RKO (cell line): ENCODE results near the gene DHX35.

Source experiments
- DNase-seq: peaks from one replicate; pipeline ENCODE4 v3.0.0-alpha.2; 2016; ENCODE audit warnings: low spot score

DHX35 gene, protein sequence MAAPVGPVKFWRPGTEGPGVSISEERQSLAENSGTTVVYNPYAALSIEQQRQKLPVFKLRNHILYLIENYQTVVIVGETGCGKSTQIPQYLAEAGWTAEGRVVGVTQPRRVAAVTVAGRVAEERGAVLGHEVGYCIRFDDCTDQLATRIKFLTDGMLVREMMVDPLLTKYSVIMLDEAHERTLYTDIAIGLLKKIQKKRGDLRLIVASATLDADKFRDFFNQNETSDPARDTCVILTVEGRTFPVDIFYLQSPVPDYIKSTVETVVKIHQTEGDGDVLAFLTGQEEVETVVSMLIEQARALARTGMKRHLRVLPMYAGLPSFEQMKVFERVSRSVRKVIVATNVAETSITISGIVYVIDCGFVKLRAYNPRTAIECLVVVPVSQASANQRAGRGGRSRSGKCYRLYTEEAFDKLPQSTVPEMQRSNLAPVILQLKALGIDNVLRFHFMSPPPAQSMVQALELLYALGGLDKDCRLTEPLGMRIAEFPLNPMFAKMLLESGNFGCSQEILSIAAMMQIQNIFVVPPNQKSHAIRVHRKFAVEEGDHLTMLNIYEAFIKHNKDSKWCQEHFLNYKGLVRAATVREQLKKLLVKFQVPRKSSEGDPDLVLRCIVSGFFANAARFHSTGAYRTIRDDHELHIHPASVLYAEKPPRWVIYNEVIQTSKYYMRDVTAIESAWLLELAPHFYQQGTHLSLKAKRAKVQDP

DNA sequence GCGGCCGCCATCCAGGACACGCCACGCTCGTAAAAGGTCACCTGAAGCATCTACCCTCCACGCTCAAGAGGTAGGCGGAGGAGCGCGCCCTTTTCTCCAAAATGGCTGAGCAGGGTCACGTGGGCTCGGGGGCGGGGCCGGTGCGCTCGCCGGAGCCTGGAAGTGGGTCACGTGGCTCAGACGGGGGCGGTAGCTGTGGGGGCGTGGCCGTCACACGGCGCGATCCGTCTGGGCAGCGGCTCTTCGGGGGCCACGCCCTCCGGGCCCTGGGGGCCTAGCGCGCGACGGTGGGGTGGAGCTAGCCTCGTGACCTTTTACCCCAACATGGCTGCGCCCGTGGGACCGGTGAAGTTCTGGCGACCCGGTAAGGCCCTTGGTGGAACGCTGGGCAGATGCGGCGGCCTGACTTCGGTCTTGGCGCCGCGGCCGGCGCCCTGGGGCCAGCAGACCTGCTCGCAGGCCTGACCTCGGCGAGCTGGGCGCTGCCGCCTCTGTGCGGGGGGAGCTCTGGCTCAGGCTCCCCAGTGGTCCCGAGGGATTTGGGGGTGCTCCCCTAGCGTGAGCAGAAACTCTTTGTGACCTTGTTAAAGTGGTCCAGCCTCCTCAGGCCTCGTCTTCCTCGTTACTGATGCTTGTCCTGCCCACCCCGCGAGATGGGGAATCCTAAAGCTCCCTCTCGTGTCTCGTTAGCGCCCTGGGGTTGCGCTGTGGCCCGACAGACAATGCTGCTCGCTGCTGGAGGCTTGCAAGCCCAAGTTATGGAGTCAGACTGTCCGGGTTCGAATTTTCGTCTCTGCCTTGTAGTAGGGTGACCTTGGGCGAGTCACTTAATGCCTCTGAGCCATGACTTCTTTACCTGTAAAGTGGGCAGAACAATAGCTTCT, at the start of gene DHX35:
Gene DHX35 (plus strand): TSS at position 301 of the 884 bp plus-strand sequence. CDS start 24 bp downstream, at position 325.
- peak; percentile 99 for DNase-seq

DNA sequence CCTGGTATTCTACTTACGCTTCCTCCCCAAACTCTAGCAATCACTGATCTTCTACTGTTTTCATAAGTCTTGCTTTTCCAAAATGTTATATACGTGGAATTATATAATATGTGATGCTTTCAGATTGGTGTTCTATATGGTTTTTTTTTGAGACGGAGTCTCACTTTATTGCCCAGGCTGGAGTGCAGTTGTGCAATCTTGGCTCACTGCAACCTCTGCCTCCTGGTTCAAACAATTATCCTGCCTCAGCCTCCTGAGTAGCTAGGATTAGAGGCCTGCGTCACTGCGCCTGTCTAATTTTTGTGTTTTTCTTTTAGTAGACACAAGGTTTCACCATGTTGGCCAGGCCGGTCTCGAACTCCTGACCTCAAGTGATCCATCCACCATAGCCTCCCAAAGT, 46.8 kb upstream of the DHX35 start:
- DNase-seq: no peak

DNA sequence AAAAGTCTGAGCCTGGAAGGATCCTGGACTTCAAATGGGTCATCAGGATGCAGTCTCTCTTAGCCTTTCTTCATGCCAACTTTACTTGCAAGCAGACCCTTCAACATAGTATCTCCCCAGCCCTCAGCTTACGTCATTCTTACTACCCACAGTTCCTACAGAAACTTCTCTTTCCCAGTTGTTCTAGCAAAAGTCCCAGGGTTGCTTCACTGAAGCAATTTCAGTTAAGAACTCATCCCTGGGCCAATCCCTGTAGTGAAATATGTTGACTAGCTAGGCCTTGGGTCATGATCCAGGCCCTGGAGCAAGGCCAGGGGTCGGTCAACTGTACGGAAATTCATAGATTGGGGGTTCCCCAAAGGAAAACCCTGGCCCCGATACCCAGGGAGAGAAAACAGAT, 44.5 kb upstream of the DHX35 start:
- no peak for DNase-seq

DNA sequence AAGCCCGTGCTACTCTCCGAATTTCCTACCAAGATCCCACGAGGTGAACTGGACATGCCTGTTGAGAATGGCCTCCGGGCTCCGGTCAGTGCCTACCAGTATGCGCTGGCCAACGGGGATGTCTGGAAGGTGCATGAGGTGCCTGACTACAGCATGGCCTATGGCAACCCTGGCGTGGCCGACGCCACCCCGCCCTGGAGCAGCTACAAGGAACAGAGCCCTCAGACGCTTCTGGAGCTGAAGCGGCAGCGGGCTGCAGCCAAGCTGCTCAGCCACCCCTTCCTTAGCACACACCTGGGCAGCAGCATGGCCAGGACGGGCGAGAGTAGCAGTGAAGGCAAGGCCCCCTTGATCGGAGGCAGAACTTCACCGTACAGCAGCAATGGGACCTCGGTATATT, 44.0 kb upstream of the DHX35 start:
- DNase-seq: no peak

DNA sequence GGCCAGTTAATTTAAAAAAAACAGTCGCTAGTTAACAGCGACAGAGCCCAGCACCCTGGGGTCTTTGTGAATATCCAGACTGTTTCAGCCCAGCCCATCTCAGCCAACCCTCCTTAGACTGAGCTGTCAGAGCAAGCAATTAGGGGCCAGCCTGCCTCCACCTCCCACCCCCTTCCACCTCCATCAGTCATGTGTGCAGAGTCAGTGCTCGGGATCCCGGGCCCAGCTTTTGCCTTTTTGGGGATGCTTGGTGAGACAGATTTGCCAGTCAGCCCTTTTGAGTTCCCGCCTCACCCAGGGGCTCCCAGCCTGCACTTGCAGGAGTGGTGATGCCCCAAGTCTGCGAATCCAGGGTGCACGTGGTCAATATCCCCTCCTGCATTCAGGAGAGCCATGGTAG, 42.5 kb upstream of the DHX35 start:
- DNase-seq: no peak

DNA sequence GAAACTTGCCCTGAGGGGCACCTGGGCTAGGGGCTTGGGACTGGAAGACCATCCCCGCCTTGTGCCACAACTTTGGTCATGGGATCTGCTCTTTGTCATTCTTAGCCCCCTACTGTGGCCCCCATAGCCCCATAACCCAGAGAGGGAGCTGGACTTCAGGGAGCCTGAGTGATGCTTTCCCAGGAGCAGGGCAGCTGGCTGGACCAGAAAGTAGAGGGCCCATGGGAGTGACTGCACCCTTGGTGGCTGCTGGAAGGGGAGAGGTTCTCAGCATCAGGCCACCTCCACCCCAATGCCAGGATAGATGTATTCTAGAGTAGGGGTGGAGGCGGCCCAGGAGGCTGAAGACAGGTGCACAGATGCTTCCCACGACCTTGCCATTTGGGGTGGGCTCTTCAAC, 41.7 kb upstream of the DHX35 start:
- DNase-seq: no peak

DNA sequence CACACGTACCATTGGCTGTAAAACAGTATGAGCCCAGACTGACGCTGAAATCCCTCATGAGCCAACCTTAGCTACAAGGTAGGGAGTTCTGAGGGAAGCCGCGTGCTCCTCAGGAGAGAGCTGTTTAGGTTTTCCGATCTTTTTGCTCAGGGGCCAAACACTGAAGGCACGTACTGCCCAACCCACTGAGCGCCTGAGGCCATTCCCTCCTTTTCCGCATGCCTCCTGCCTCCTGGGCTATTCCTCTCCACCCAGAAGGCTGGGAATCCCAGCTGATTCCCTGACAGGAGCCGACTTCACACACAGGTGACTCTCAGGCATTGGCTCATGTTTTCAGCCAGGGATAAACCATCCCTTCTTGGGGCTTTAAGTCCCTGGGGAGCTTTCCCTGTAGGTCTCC, 41.3 kb upstream of the DHX35 start:
- DNase-seq: no peak

DNA sequence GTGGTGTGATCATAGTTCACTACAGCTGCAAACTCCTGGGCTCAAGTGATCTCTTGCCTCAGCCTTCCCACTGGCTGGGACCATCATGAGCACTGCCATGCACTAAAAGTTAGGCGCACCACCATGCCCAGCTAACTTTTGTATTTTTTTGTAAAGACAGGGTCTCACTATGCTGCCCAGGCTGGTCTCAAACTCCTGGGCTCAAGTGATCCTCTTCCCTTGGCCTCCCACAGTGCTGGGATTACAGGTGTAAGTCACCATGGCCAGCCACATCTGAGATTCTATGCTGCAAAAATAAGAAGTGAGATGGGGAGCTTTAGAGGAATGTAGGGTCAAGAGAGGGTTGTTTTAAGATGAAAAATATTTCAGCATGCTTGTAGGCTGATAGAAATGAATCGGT, 37.4 kb upstream of the DHX35 start:
- no peak for DNase-seq

DNA sequence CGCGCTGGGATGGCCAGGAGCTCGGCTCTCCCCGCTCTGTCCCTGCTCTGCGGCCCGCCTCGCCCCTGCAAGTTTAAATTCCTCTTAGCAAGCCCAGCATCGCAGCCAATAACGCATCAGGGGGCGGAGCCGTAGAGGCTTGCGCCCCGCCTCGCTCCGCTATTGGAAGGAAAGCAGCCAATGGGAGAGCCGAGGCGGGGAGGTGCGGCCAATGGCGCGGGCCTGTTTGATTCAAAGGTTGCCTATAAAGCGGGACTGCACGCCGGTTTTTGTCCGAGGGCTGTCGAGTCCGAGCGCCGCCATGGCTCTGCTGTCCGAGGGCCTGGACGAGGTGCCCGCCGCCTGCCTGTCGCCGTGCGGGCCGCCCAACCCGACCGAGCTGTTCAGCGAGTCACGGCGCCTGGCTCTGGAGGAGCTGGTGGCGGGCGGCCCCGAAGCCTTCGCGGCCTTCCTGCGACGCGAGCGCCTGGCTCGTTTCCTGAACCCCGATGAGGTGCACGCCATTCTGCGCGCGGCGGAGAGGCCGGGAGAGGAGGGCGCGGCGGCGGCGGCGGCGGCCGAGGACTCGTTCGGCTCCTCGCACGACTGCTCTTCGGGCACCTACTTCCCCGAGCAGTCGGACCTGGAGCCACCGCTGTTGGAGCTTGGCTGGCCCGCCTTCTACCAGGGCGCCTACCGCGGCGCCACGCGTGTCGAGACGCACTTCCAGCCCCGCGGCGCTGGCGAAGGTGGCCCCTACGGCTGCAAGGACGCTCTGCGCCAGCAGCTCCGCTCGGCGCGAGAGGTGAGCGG, 35.8 kb upstream of the DHX35 start, which contains the start of gene FAM83D:
Gene FAM83D (plus strand): TSS at position 276 of the 792 bp plus-strand sequence. CDS start 26 bp downstream, at position 302.
- peak; percentile 99 for DNase-seq

DNA sequence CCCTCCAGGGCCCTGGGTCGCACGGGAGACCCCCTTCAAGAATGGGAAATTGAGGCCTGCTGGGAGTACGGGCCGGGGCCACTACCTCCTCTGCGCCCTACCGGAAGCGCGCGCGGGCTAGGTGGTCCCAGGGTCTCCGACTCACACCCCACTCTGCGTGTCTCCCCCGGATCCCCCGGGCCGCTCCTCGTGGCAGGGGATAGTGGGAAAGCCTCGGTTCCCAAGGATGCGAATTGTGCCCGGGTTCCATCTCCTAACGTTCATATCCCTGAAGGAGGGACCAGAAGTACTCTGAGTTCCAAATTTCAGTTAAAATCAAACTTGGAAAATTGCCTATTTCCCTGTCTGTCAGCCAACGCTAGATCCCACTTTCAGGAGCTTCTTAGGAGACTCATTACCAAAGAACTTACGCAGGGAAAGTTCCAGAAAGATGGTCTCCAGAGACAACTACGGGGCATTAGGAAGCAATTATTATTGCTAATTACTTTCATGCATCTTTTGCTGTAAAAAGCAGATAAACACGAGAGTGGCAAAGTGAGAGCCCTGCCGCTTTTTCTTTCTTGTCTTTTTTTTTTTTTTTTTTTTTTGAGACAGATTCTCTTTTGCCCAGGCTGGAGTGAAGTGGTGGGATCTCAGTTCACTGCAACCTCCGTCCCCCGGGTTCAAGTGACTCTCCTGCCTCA, 35.1 kb upstream of the DHX35 start:
- peak; percentile 57 for DNase-seq

DNA sequence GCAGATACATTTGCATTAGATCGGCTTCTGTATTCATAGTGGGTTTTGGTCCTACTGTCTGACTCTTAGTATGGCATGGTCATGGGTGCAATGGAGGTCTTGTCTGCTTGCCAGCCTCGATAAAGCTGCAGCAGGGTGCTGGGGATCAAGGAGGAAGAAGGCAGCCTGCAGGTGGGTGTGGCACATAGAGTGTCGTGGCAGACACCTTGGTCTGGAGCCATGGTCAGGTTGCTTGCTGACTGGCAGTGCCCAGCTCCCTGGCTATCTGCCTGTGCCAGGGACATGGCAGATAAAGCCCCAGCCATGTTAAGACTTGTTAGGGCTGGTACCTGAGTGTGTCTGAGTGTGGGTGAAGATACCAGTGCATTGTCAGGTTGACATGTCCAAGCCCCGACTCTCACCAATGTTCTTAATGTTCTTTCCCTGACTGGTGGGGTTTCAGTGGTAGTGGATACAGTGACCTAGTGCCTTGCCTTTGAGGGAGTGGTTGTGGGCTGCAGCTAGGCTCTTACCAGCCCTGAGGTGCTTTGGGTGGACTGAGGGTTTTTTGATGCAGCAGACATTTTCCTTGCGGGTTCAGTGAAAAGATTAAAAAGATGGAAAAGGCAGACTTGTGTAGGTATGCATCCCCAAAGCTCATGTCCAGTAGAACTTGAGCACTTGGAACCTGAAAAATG, 34.1 kb upstream of the DHX35 start:
- DNase-seq: peak; percentile 38

DNA sequence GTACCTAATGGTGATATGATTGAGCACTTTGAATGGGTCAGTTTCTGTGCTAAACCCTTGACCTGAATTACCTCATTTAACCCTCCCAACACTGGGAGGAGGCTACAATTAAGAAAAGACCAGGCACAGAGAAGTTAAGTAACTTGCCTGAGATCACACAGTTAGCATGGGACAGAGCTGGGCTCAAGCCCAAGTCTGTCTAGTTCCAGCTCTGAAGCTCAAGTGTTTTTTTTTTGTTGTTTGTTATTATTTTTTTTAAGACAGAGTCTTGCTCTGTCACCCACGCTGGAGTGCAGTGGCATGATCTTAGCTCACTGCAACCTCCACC, 31.9 kb upstream of the DHX35 start:
- DNase-seq: no peak

DNA sequence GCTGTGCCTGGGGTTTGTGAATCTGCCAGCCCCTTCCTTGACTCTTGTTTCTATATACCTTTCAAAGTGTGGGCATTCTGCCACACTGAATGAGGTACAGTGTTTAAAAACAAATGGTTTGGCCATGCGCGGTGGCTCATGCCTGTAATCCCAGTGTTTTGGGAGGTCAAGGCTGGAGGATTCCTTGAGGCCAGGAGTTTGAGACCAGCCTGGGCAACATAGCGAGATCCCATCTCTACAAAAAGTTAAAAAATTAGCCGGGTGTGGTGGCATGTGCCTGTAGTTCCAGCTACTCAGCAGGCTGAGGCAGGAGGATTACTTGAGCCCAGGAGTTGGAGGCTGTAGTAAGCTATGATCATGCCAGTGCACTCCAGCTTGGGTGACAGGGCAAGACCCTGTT, 30.2 kb upstream of the DHX35 start:
- DNase-seq: no peak

DNA sequence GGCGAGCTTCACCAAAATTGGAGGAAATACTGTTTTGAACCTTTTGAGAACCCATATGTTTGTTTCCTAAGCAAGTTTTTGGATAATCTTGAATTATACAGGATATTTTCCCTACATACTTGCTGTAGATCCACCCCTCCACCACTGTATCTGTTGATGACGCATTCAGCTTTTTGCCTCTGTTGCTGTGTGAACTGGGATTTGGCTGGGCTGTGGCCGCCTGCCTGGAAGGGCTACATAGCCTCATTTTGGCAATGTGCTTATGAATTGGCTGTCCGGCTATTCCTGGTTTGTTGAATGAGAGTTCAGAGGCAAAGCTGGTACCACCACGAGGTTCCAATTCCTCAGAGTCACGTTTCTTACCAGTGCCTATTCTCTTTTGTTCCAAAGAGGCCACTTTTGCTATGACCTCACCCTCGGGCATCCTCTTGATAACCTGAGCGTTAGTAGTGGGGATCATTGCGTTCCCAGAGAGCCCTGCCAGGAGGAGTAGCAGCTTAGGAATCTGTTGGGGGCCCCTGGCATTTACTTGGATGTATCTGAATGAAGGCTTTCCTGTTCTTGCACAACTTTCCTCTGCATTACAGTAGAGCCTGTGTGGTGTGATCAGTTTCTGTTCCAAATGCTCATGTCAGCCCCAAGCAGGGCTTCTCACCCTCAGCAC, 29.6 kb upstream of the DHX35 start:
- DNase-seq: no peak

DNA sequence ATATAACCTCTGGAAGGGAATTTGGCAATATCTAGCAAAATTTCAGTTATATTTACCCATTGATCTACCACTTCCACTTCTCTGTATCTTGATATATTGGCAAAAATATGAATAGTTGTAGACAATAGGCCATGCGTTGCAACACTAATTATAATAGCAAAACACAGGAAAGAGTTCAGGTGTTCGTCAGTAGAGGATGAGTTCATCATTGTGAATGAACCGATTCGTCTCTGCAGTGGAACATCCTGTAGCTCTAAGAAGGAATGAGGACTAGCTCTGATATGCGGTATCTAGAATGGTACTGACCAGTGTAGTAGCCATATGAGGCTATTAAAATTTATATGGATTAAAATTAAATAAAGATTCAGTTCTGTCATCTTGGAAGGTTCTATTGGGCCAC, 27.6 kb upstream of the DHX35 start:
- DNase-seq: no peak

DNA sequence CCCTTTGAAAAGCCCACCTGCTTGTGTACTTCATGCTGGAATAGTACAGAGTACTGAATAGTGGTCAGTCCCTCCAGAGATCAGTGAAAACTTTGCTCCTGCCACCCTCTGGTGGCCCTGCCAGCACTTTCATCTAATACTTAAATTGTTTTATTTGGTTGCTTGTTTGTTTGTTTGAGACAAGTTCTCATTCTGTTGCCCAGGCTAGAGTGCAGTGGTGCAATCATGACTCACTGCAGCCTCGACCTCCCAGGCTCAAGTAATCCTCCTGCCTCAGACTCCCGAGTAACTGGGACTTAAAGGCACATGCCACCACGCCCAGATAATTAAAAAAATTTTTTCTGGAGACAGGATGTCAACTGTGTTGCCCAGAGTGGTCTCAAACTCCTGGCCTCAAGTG, 26.9 kb upstream of the DHX35 start:
- peak; percentile 68 for DNase-seq

DNA sequence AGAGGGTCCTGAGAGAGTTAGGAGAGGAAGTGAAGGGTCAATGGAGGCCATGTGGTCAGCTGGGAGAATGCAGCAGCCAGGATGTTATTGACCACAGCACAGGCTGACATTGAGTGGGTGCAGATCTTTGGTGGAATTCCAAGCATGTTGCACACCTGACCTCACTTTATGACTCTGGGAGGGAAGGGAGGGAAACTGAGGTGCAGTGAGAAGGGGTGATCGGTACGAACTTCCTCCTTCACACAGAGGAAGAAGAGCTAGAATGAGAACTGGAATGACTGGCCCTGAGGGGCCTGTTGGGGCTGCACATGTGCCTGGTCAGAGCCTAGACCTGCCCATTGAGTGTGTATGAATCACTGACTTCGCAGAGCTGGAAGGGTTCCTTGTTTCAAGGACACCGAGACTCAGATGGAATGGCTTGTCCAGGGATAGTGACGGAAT, 26.2 kb upstream of the DHX35 start:
- no peak for DNase-seq

DNA sequence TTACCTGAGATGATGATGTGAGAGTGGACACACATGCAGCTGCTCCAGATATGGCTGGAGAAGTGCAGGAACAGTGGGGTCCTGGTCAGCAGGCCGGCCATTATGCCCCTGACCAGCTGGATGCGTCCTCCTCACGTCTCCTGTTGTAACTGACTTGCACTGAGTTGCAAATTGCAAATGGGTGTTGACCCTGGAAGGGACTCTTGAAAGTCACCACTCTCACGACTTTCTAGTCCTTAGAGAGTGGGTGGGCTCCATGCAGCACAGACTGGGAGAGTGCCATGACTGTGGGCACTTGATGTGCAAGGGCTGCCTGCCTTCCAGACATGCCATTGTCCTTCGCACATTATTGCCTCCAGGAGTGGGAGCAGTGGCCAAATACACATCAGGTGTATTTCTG, 25.1 kb upstream of the DHX35 start:
- no peak for DNase-seq

DNA sequence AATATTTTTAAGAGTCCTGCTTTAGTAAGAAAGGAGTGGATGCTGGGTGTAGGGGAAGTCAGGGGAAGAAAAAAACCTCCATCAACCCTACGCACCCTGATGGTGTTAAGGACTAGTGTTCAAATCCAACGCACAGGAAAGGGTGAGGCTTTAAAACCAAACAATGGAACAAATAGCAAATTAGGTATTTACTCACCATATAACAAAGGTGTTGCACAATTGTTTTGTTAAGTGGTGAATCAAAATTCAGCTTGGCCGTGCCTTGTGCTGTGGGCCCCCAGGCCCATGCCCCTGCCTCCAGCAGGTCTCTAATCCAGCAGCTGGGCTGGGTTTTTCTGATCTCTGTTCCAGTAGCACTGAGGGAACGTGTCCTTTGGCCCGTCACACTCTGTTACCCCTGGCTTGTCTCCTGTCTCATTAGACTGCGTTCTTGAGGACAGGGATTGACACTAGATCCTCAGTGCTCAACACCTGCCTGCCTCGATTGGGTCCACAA, 24.1 kb upstream of the DHX35 start:
- DNase-seq: no peak

DNA sequence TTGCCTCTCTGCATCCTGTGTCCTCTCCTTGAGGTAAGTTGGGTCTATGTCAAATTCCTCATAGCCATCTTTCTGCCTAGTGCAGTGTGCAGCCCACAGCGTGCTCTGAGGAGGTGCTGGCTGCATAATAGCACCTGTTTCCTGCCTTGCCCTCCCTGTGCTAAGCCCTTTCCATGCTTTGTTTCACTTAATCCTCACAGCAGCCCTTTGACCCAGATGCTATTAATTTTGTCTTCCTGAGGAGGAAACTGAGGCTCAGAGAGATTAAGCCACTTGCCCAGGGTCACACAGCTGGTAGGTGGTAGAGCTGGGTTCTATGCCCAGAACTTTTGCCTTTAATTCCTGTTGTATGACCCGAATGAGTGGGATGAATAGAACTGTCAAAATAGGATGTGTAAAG, 22.5 kb upstream of the DHX35 start:
- no peak for DNase-seq
